OCI-M2 (cell line): ENCODE data around the gene ZBED4.
A peak's percentile ranks its signal among the peaks of the same experiment; 100 is the strongest.
"Not testable (repeated sequence)": the region's sequence is repeated elsewhere in the genome, so short reads cannot be mapped to it uniquely, and the experiment has no call there.

Experiments used
- DNase-seq: peaks from one replicate; lab custom pipeline; 2025; ENCODE audit not compliant: unreplicated experiment; lab: John Stamatoyannopoulos, UW

ZBED4 gene

GRCh38 chr22:49852898-49853894 is at the start of gene ZBED4:
Gene ZBED4, plus strand, starts transcription at chr22:49853844. Its CDS starts 29,819 bp downstream, at chr22:49883663.
- peak; percentile 68 for DNase-seq

GRCh38 chr22:49807129-49807528 is 46.5 kb upstream of the ZBED4 start:
- no peak for DNase-seq

- DNase-seq: peak; percentile 48
Observed at GRCh38 chr22:49807780-49808708, 45.6 kb upstream of the ZBED4 start.

GRCh38 chr22:49810363-49811019 is 43.2 kb upstream of the ZBED4 start:
- no peak for DNase-seq

- DNase-seq: no peak
Observed at GRCh38 chr22:49811020-49811791, 42.4 kb upstream of the ZBED4 start.

GRCh38 chr22:49812838-49813237 is 40.8 kb upstream of the ZBED4 start:
- DNase-seq: no peak

- DNase-seq: no peak
Observed at GRCh38 chr22:49814164-49814686, 39.4 kb upstream of the ZBED4 start.

GRCh38 chr22:49814856-49815255 is 38.8 kb upstream of the ZBED4 start:
- DNase-seq: no peak

GRCh38 chr22:49815641-49816091 is 38.0 kb upstream of the ZBED4 start:
- no peak for DNase-seq

- no peak for DNase-seq
Observed at GRCh38 chr22:49817359-49817758, 36.3 kb upstream of the ZBED4 start.

GRCh38 chr22:49820984-49821383 is 32.7 kb upstream of the ZBED4 start:
- no peak for DNase-seq

GRCh38 chr22:49821741-49822140 is 31.9 kb upstream of the ZBED4 start:
- DNase-seq: not testable (repeated sequence)

GRCh38 chr22:49823289-49824045 is 30.2 kb upstream of the ZBED4 start:
- no peak for DNase-seq

GRCh38 chr22:49824185-49824925 is 29.3 kb upstream of the ZBED4 start:
- DNase-seq: no peak

GRCh38 chr22:49824936-49825335 is 28.7 kb upstream of the ZBED4 start:
- no peak for DNase-seq

- DNase-seq: no peak
Observed at GRCh38 chr22:49825436-49825835, 28.2 kb upstream of the ZBED4 start.

GRCh38 chr22:49825944-49826602 is 27.6 kb upstream of the ZBED4 start:
- no peak for DNase-seq
